ENCODE data around the gene BLOC1S2. TPM values are rescaled to one million over a fixed set of nuclear protein-coding genes. Genes with fewer than 3 reads are reported as not detected.
"Not testable (repeated sequence)": the region's sequence is repeated elsewhere in the genome, so short reads cannot be mapped to it uniquely, and the experiment has no call there.

Gene BLOC1S2
- total RNA-seq, 2 donors from 2014 or later, result 21.1 to 33.8 TPM

DNA sequence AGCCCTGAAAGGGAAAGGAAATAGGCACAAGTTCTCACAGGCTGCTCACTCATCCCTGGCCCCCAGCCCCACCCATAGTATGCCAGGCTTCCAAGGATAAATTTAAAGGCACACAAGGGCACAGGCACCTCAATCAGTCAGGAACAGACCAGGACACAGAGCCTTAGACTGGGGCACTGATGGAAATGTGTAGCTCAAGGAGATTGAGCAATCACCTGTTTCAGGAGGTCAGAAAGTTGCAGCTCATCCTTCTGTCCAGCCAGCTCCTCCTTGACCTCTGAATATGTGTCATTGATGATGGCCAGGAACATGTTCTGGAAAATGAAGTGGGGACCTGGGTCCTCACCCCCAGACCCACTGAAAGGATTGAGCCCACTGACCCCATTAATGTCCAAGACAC is 6.6 kb upstream of the BLOC1S2 start:
- TF ChIP-seq POLR2AphosphoS5 (IDR thresholded peaks at IDR 0.05), result no peak
- TF ChIP-seq, protein P1, sequence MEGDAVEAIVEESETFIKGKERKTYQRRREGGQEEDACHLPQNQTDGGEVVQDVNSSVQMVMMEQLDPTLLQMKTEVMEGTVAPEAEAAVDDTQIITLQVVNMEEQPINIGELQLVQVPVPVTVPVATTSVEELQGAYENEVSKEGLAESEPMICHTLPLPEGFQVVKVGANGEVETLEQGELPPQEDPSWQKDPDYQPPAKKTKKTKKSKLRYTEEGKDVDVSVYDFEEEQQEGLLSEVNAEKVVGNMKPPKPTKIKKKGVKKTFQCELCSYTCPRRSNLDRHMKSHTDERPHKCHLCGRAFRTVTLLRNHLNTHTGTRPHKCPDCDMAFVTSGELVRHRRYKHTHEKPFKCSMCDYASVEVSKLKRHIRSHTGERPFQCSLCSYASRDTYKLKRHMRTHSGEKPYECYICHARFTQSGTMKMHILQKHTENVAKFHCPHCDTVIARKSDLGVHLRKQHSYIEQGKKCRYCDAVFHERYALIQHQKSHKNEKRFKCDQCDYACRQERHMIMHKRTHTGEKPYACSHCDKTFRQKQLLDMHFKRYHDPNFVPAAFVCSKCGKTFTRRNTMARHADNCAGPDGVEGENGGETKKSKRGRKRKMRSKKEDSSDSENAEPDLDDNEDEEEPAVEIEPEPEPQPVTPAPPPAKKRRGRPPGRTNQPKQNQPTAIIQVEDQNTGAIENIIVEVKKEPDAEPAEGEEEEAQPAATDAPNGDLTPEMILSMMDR (IDR thresholded peaks at IDR 0.05), result no peak
- no peak for TF ChIP-seq POLR2A (IDR thresholded peaks at IDR 0.05)
- no peaks in the 10 kb centered on the region for H3K27me3 ChIP-seq (replicated peaks; ENCODE audit: insufficient read depth)
- no peaks in the 10 kb centered on the region for H3K36me3 ChIP-seq
- intact Hi-C loops (cut with DNase I), result no loop called here
- no peak overlapping the region for H3K27ac ChIP-seq
- no peak overlapping the region for H3K4me3 ChIP-seq
- H3K4me1 ChIP-seq (replicated peaks), result no peaks in the 10 kb centered on the region
- DNase-seq (ENCODE audit: low spot score), result no peak
- H3K9me3 ChIP-seq, result no peaks in the 10 kb centered on the region

DNA sequence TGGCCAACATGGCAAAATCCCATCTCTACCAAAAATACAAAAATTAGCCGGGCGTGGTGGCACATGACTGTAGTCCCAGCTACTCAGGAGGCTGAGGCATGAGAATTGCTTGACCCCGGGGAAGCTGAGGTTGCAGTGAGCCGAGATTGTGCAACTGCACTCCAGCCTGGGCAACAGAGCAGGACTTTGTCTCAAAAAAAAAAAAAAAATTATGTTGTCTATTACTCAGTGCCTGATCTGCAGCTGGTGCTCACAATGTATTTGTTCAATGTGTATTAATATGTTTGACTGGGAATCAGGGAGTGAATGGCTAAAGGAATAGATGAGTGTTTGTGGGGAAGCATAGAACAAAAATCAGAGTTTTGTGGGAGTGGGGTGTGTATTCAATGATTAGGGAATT is 5.8 kb upstream of the BLOC1S2 start:
- H3K4me1 ChIP-seq (replicated peaks); H3K27me3 ChIP-seq (replicated peaks; ENCODE audit: insufficient read depth); intact Hi-C loops (cut with DNase I); DNase-seq (ENCODE audit: low spot score); H3K36me3 ChIP-seq; H3K4me3 ChIP-seq; H3K27ac ChIP-seq; H3K9me3 ChIP-seq: not testable (repeated sequence)
- WGBS, result 84% methylated on average over 4 of the region's 4 CpGs

DNA sequence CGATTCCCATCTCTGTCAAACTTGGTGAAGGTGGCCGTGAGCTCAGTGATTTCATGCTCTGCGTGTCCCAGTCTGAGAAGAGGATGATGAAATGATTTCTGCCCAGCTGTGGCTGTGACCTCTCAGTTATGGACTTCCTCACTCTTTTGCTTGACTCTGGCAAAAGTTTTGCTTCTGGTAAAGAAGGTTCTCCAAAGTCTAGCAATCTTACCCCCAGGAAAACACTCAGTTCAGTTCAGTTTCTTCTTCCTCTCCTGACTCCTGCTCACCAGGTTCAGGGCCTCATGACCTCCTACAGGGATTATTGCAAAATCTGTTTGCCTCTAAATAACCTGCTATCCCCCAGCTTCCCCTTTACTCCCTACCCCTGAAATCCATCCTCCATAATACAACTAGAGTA is 4.9 kb upstream of the BLOC1S2 start:
- no peak overlapping the region for H3K27ac ChIP-seq
- no peak overlapping the region for H3K4me3 ChIP-seq
- H3K27me3 ChIP-seq (replicated peaks; ENCODE audit: insufficient read depth), result no peaks in the 10 kb centered on the region
- DNase-seq (ENCODE audit: low spot score), result no peak
- WGBS, result 70% methylated on average over 3 of the region's 3 CpGs
- intact Hi-C loops (cut with DNase I), result no loop called here
- H3K36me3 ChIP-seq, result no peaks in the 10 kb centered on the region
- no peaks in the 10 kb centered on the region for H3K4me1 ChIP-seq (replicated peaks)
- TF ChIP-seq POLR2A (IDR thresholded peaks at IDR 0.05), result no peak
- TF ChIP-seq, protein P1 (IDR thresholded peaks at IDR 0.05), result no peak
- TF ChIP-seq POLR2AphosphoS5 (IDR thresholded peaks at IDR 0.05), result no peak
- H3K9me3 ChIP-seq, result no peaks in the 10 kb centered on the region

DNA sequence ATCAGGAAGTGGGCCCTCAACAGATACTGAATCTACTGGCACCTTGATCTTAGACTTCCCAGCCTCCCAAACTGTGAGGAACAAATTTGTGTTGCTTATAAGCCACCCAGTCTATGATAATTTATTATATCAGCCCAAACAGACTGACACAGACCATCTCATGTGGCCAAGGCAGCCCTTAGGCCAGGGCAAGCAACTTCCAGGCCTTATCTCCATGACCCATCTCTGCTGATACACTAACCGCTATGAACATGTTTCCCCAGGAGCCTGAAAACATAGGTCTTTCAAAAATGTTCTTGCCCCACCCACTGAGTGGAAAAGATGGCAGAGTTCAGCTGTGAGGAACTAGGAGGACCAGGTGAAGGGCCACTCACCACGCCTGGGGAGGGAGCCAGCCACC is 3.2 kb upstream of the BLOC1S2 start:
- intact Hi-C loops (cut with DNase I), result no loop called here
- H3K27me3 ChIP-seq (replicated peaks; ENCODE audit: insufficient read depth), result no peaks in the 10 kb centered on the region
- no peak overlapping the region for H3K27ac ChIP-seq
- DNase-seq (ENCODE audit: low spot score), result no peak
- H3K4me1 ChIP-seq (replicated peaks), result no peaks in the 10 kb centered on the region
- WGBS, result 75% methylated on average over 2 of the region's 2 CpGs
- no peak overlapping the region for H3K4me3 ChIP-seq
- no peak for TF ChIP-seq POLR2A (IDR thresholded peaks at IDR 0.05)
- TF ChIP-seq POLR2AphosphoS5 (IDR thresholded peaks at IDR 0.05), result no peak
- TF ChIP-seq, protein P1 (IDR thresholded peaks at IDR 0.05), result no peak
- no peaks in the 10 kb centered on the region for H3K36me3 ChIP-seq
- H3K9me3 ChIP-seq, result no peaks in the 10 kb centered on the region

DNA sequence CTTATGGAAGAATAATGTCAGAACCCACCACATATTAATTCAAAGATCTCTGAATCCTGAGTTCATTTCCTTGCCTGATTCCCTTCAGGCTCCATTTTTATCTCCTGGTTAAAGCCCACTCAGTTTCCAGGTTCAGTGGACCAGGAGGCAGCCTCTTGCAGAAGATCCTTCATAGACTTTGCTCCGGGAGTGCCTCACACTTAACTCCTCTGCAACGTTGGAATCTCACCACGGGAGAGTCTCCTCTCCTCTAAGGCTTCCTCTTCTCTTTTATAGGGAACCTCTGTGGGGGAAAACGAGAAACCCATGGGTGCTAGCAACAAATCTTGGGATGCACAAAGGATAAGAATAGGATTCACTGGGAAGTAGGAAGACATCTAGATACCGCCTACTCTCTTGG is 1.7 kb upstream of the BLOC1S2 start:
- no peaks in the 10 kb centered on the region for H3K4me1 ChIP-seq (replicated peaks)
- H3K4me3 ChIP-seq, result no peak overlapping the region
- H3K9me3 ChIP-seq, result no peaks in the 10 kb centered on the region
- no peak overlapping the region for H3K27ac ChIP-seq
- intact Hi-C loops (cut with DNase I), result no loop called here
- WGBS, result 85% methylated on average over 5 of the region's 5 CpGs
- no peaks in the 10 kb centered on the region for H3K36me3 ChIP-seq
- DNase-seq (ENCODE audit: low spot score), result no peak
- H3K27me3 ChIP-seq (replicated peaks; ENCODE audit: insufficient read depth), result no peaks in the 10 kb centered on the region
- TF ChIP-seq POLR2AphosphoS5 (IDR thresholded peaks at IDR 0.05) (no peak), POLR2A (IDR thresholded peaks at IDR 0.05) (no peak)
- TF ChIP-seq, protein P1 (IDR thresholded peaks at IDR 0.05), result no peak
